K562 (cell line): ENCODE results near the gene RARA.

Source experiments
- CTCF ChIP-seq, 3 experiments: IDR thresholded peaks in 2 of 3; conservative IDR thresholded peaks in 1 of 3; 2 replicates each; pipeline ENCODE4 v1.5.1; 2011 to 2012; ENCODE audit warnings: low read length in 3 of 3, mild to moderate bottlenecking in 3 of 3, control low read depth in 2 of 3, improper control_type of control experiment in 1 of 3, inconsistent platforms in 1 of 3, low read depth in 1 of 3, mixed read lengths in 1 of 3, moderate library complexity in 1 of 3; ENCODE audit not compliant: insufficient read depth in 2 of 3
- EHMT2 ChIP-seq: fragments of 450-650 bp; IDR thresholded peaks from 2 replicates; pipeline ENCODE4 v1.6.1; 2018; ENCODE audit warnings: antibody characterized with exemption
- HNRNPL ChIP-seq: fragments of 200-400 bp; formaldehyde crosslinking; IDR thresholded peaks from 2 replicates; pipeline ENCODE4 v1.6.1; 2017; ENCODE audit warnings: low read depth, mild to moderate bottlenecking, low read length
- PCBP2 ChIP-seq: fragments of 200-400 bp; formaldehyde crosslinking; IDR thresholded peaks from 2 replicates; pipeline ENCODE4 v1.6.1; 2018; ENCODE audit warnings: low read length, low read depth, mild to moderate bottlenecking, moderate library complexity; ENCODE audit not compliant: poor library complexity, severe bottlenecking
- POLR2AphosphoS5 ChIP-seq: IDR thresholded peaks from 2 replicates; pipeline ENCODE4 v1.6.1; 2011; ENCODE audit warnings: mild to moderate bottlenecking, low read depth, low read length, moderate library complexity; ENCODE audit not compliant: control insufficient read depth, insufficient read depth
- RFX1 ChIP-seq: fragments of 450-650 bp; IDR thresholded peaks from 2 replicates; pipeline ENCODE4 v1.6.1; 2016; ENCODE audit warnings: mild to moderate bottlenecking, moderate library complexity
- STAT5B ChIP-seq: fragments of 250-450 bp; sonication (Bioruptor Pico); IDR thresholded peaks from 2 replicates; pipeline ENCODE4 v1.8.0; 2021; ENCODE audit warnings: mild to moderate bottlenecking, inconsistent platforms
- TCF7L2 ChIP-seq: fragments of 150-350 bp; IDR thresholded peaks from 2 replicates; pipeline ENCODE4 v1.6.1; 2016; ENCODE audit warnings: low read depth, mild to moderate bottlenecking, low read length, moderate library complexity
- ZNF561 ChIP-seq: fragments of 450-650 bp; formaldehyde crosslinking; conservative IDR thresholded peaks from 2 replicates; pipeline ENCODE4 v1.4.0; 2020; ENCODE audit warnings: mild to moderate bottlenecking, moderate library complexity
- ZNF717 ChIP-seq: fragments of 250-450 bp; sonication (Bioruptor Pico); IDR thresholded peaks from 2 replicates; pipeline ENCODE4 v1.5.0; 2021
- TF ChIP-seq, protein P1 (sequence below): sonication (generic); formaldehyde crosslinking; IDR thresholded peaks from 2 replicates; pipeline ENCODE4 v1.8.1; 2022; ENCODE audit warnings: missing genetic modification reagents

- TF ChIP-seq ZNF717 (CRISPR knock-in tag) (no peak), TCF7L2 (no peak), CTCF (IDR thresholded peaks at IDR 0.05 in 2 of 3, conservative IDR thresholded peaks at IDR 0.05 in 1 of 3; ENCODE audit: insufficient read depth in 2 of 3, low read depth in 1 of 3, low read length in 3 of 3) (no peak), POLR2AphosphoS5 (no peak), RFX1 (peak; percentile 98), STAT5B (CRISPR knock-in tag) (no peak), ZNF561 (no peak), HNRNPL (no peak), PCBP2 (no peak), EHMT2 (no peak)
- TF ChIP-seq, protein P1, sequence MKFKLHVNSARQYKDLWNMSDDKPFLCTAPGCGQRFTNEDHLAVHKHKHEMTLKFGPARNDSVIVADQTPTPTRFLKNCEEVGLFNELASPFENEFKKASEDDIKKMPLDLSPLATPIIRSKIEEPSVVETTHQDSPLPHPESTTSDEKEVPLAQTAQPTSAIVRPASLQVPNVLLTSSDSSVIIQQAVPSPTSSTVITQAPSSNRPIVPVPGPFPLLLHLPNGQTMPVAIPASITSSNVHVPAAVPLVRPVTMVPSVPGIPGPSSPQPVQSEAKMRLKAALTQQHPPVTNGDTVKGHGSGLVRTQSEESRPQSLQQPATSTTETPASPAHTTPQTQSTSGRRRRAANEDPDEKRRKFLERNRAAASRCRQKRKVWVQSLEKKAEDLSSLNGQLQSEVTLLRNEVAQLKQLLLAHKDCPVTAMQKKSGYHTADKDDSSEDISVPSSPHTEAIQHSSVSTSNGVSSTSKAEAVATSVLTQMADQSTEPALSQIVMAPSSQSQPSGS (CRISPR knock-in tag) = no peak
These were observed 13.7 kb downstream of the RARA start for GRCh38 chr17:40322358-40323315.
